Uterus (tissue), 2 donors: Measurements from ENCODE around the gene SCAF11.

Experiments used
- POLR2A ChIP-seq, 2 donors: fragments of 450-650 bp; IDR thresholded peaks; one replicate each; pipeline ENCODE4 v1.6.1; 2016; ENCODE audit warnings: antibody characterized with exemption in 2 of 2, mild to moderate bottlenecking in 1 of 2, moderate library complexity in 1 of 2
- TF ChIP-seq, protein P1 (sequence below), 4 experiments: fragments of 200-600 bp in 2 of 4; fragments of 450-650 bp in 2 of 4; sonication (generic) in 2 of 4; IDR thresholded peaks; one replicate each; pipeline ENCODE4 v1.5.1; 2016 to 2019; ENCODE audit warnings: antibody characterized with exemption in 4 of 4, mild to moderate bottlenecking in 2 of 4, moderate library complexity in 1 of 4

DNA sequence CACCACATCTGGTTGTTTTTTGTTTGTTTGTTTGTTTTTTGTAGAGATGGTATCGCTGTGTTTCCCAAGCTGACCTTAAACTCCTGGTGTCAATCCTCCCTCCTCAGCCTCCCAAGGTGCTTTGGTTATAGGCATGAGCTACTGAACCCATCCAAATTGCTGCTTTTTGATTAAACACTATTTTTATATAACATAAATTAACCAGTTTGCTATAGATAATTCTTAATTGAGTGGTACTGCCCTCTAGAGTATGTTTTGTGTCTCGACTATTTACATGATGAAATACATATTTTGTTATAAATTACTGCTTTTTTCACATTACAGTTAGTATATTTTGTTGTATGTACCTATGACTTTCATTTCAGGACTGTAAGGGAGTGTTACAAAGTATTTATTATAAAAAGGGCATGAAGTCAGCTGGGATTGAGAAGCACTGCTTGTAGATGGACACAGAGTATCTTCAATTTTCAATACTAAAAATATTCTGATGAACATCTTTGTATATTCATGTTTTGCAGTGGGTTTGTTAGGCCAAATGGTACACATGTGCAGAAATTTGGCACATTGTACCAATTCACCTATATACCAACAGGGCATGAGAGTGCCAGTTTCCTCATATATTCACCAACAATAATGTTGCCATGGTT lies 14.9 kb upstream of the SCAF11 start:
- TF ChIP-seq POLR2A (IDR thresholded peaks at IDR 0.05), result no peak
- TF ChIP-seq, protein P1, sequence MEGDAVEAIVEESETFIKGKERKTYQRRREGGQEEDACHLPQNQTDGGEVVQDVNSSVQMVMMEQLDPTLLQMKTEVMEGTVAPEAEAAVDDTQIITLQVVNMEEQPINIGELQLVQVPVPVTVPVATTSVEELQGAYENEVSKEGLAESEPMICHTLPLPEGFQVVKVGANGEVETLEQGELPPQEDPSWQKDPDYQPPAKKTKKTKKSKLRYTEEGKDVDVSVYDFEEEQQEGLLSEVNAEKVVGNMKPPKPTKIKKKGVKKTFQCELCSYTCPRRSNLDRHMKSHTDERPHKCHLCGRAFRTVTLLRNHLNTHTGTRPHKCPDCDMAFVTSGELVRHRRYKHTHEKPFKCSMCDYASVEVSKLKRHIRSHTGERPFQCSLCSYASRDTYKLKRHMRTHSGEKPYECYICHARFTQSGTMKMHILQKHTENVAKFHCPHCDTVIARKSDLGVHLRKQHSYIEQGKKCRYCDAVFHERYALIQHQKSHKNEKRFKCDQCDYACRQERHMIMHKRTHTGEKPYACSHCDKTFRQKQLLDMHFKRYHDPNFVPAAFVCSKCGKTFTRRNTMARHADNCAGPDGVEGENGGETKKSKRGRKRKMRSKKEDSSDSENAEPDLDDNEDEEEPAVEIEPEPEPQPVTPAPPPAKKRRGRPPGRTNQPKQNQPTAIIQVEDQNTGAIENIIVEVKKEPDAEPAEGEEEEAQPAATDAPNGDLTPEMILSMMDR (IDR thresholded peaks at IDR 0.05), result peak in 1 of 4 experiments; percentile 26
